Melanocyte of skin (primary cell): ENCODE measurements around the gene IKBKG. TPM values are rescaled to one million over a fixed set of nuclear protein-coding genes. Genes with fewer than 3 reads are reported as not detected.

Experiments
- small RNA-seq, 2 donors: library from RNA; depleted of rRNA; stranded (forward); fragments of <200 nt; gene quantifications; one replicate each; pipeline ENCODE3, GENCODE V24; 2012
- total RNA-seq, 2 donors: library from RNA; depleted of rRNA; stranded (reverse); fragments of >200 nt; gene quantifications; 2 replicates each; pipeline ENCODE4 v1.2.3, GENCODE V29; 2012

Gene IKBKG, protein sequence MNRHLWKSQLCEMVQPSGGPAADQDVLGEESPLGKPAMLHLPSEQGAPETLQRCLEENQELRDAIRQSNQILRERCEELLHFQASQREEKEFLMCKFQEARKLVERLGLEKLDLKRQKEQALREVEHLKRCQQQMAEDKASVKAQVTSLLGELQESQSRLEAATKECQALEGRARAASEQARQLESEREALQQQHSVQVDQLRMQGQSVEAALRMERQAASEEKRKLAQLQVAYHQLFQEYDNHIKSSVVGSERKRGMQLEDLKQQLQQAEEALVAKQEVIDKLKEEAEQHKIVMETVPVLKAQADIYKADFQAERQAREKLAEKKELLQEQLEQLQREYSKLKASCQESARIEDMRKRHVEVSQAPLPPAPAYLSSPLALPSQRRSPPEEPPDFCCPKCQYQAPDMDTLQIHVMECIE
- 10 to 100 TPM; 12.0 to 15.3 TPM for total RNA-seq

DNA sequence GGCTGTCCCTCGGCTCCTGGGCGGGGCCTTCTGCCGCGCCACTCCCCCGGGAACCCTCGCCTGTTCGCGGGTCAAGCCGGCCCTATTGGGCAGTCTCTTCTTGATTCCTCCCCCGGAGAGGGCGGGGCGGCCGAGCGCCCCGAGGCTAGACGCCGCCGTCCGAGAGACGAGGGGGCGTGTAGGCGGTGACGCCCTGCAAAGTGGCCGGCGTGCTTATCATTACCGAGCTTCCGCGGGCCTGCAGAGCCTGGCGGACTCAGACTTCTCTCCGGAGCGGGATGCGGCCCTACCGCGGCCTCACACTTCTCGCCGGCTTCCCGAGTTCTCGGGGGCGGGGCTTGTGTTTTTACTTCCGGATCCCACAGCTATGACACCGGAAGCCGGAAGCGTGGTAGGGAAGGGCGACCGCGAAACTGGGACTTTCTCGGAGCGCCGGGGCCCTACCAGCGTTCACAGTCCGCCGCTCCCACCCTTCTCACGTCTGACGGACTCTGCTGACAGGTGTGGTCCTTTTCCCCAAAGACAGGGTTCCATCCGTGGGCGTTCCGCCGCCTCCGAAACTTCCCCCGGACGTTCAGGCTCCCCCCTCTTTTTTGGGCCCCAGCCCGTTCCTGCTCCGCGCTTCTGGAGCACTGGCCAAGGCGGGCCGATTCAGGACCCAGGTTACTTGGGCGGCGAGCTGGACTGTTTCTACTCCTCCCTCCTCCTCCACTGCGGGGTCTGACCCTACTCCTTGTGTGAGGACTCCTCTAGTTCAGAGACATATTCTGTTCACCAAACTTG lies at the start of gene IKBKG:
TSS of gene IKBKG (plus strand) at position 376 of the 783 bp plus-strand sequence. CDS start 4,383 bp downstream, outside the sequence.

DNA sequence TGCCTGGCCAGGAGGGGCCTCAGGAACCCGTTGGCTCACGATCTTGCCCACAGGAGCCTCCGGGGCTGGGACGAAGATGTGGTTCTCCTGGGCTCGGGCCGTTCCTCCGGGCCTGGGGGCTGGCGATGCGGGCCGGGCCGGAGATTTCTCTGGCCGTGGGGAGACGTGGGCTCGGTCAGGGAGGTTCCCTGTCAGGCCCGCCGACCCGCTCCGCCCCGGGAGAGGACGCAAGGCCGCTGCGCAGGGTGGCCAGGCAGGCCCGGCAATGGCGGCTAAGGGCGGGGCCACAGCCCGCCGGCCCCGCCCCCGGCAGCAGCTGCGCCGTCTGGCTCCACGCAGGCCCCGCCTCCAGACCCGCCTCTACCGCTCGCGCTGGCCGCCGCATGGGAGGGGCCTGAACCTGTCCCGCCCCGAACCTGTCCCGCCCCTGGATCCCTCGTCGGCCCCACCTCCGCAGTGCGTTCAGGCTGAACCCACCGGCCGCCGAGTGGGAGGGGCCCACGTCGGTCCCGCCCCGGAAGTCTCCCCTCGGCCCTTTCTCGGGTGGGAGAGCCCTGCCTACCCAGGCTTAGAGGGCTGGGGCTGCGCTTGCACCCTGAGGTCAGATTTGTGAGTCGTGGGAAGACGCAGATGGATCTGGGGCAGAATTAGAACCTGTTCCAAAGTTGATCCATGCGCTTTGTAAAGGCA lies 31.3 kb upstream of the IKBKG start, which contains the start of gene FAM3A:
TSS of gene FAM3A (minus strand) at position 267 of the 690 bp plus-strand sequence. CDS start 460 bp downstream, outside the sequence.

DNA sequence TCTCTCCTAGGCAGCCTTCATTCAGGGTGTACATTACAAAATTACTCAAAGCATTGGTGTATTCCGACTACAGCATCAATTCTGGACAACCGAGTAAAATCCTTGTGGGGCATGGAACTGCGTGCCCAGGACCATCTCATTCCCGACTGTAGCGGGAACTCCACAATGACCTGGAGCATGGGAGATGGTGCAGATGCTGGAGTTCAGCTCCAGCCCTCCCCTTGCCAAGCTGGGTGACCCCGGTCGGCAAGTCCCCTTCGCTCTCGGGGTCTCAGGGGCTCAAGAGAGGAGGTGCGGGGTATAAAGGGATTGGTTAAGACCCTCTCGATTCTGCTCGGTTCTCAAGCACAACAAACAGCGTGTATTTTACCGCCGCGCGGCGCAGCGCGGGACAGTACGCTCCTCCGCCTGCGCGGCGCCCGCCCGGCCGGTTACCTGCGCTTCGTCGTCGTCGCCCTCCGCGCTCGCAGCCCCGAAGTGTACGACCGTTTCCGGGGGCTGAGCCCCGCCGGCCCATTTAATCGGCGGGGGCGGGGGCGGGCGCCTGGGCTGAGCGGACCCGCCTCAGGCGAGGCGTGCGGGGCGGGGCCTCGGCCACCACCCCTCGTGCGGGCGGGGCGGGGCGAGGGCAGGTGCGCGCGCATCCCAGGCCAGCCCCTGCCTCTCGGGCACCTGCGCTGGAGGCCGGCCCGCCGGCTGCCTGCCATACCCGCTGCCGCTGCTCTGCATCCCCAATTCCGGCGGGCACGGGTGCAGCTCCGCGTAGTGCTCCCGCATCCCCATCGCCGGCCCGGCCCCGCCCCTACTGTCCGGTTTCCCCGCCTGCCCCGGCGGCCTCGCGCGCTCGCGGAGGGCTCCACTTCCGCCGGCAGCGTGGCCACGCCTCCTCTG lies 821 bp upstream of the IKBKG start, which contains the start of gene G6PD:
TSS of gene G6PD (minus strand) at position 493 of the 891 bp plus-strand sequence. CDS start 691 bp downstream, outside the sequence.

DNA sequence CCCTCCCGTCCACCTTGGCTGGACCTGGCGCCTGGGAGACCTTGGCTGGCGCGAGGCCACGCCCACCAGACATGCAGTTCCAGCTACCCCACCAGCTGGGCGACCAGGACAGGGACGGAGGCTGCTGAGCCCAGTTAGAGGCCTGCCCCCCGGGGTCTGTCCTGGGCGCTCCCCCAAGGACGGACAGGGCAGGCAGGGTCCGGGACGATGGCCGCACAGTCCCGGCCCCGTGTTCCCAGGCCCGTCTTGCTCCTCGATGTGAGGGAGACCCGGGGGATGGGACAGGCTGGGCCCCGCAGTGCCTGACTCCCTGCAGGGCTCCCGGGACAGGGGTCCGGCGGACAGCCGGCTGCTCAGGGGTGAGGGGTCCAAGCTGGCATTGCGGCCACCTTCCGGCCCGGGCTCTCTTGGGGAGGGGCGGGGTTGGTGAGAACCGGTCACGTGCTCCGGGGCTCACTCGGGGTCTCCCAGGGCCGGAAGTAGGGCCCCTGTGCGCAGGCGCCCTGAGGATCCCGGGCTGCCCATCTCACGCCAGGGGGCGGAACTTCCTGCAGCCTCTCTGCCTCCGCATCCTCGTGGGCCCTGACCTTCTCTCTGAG lies 37.3 kb downstream of the IKBKG start, which contains the start of gene CTAG1A:
TSS of gene CTAG1A (plus strand) at position 549 of the 599 bp plus-strand sequence. CDS start 74 bp downstream, outside the sequence.

Small RNA genes lying within 50 kb of the gene (small RNA-seq; reads per million reads assigned to genes)
- gene AC244090.1: 0 reads per million in 2 donors

Other genes starting within 250 kb of the IKBKG start
- 100 to 1,000 TPM; 765 to 976 TPM for gene FLNA, start 173.0 kb upstream of the IKBKG start, total RNA-seq
- 10 to 100 TPM; 27.5 to 42.0 TPM for gene EMD, start 168.3 kb upstream of the IKBKG start, total RNA-seq
- gene RPL10, start 149.2 kb upstream of the IKBKG start, total RNA-seq: 1,000 to 10,000 TPM in 1 of 2 donors, 100 to 1,000 TPM in 1; 813 to 1,193 TPM
- gene DNASE1L1, start 138.4 kb upstream of the IKBKG start, total RNA-seq: 10 to 100 TPM; 28.6 to 31.3 TPM
- 10 to 100 TPM; 27.0 to 29.6 TPM for gene TAFAZZIN, start 136.1 kb upstream of the IKBKG start, total RNA-seq
- gene ATP6AP1, start 118.9 kb upstream of the IKBKG start, total RNA-seq: 100 to 1,000 TPM in 1 of 2 donors, 10 to 100 TPM in 1; 76.6 to 118 TPM
- 100 to 1,000 TPM in 1 of 2 donors, 10 to 100 TPM in 1; 98.1 to 105 TPM for gene GDI1, start 110.5 kb upstream of the IKBKG start, total RNA-seq
- 10 to 100 TPM; 29.0 to 37.2 TPM for gene FAM50A, start 103.5 kb upstream of the IKBKG start, total RNA-seq
- gene PLXNA3, start 89.3 kb upstream of the IKBKG start, total RNA-seq: 1 to 10 TPM; 1.7 to 8.3 TPM
- 10 to 100 TPM; 25.5 to 33.6 TPM for gene LAGE3, start 68.3 kb upstream of the IKBKG start, total RNA-seq
- 10 to 100 TPM; 36.1 to 59.6 TPM for gene UBL4A, start 61.0 kb upstream of the IKBKG start, total RNA-seq
- gene SLC10A3, start 57.0 kb upstream of the IKBKG start, total RNA-seq: 10 to 100 TPM in 1 of 2 donors, 1 to 10 TPM in 1; 5.2 to 10.7 TPM
- gene FAM3A, start 31.4 kb upstream of the IKBKG start, total RNA-seq: 10 to 100 TPM; 20.6 to 21.7 TPM
- gene G6PD, start 774 bp upstream of the IKBKG start, total RNA-seq: 100 to 1,000 TPM; 145 to 171 TPM
- gene CTAG1A, start 37.5 kb downstream of the IKBKG start, total RNA-seq: not detected
- not detected for gene CTAG1B, start 71.7 kb downstream of the IKBKG start, total RNA-seq
- not detected for gene CTAG2, start 106.0 kb downstream of the IKBKG start, total RNA-seq
- gene GAB3, start 203.5 kb downstream of the IKBKG start, total RNA-seq: 10 to 100 TPM in 1 of 2 donors, under 1 TPM in 1; 0.33 to 10.7 TPM
- 10 to 100 TPM; 26.8 to 78.9 TPM for gene DKC1, start 215.2 kb downstream of the IKBKG start, total RNA-seq